Measurements from ENCODE around the gene IFITM2.

Gene IFITM2

GRCh38 chr11:312092-312816, 4.6 kb downstream of the IFITM2 start:
- no peak for TF ChIP-seq CTCF (IDR thresholded peaks at IDR 0.05; ENCODE audit: borderline replicate concordance, insufficient read depth, low read depth, low read length)
- H3K4me3 ChIP-seq (ENCODE audit: low read depth, low read length): no peak overlapping the region

GRCh38 chr11:313304-313786, 5.7 kb downstream of the IFITM2 start:
- H3K4me3 ChIP-seq (ENCODE audit: low read depth, low read length): peak overlapping the region; percentile 93
- TF ChIP-seq CTCF (IDR thresholded peaks at IDR 0.05; ENCODE audit: borderline replicate concordance, insufficient read depth, low read depth, low read length): no peak

GRCh38 chr11:313787-314553, 6.4 kb downstream of the IFITM2 start, which contains the start of gene IFITM1:
TSS of gene IFITM1 (plus strand) at chr11:314040. CDS start at chr11:314171, 131 bp downstream.
- TF ChIP-seq CTCF (IDR thresholded peaks at IDR 0.05; ENCODE audit: borderline replicate concordance, insufficient read depth, low read depth, low read length): 0 out of 2 replicates have a peak, but pooled peaks have one; percentile 4
- H3K4me3 ChIP-seq (ENCODE audit: low read depth, low read length): peak within 1 kb of the TSS; percentile 93

GRCh38 chr11:314554-314875, 6.9 kb downstream of the IFITM2 start:
- H3K4me3 ChIP-seq (ENCODE audit: low read depth, low read length): peak overlapping the region; percentile 93

- TF ChIP-seq CTCF (IDR thresholded peaks at IDR 0.05; ENCODE audit: borderline replicate concordance, insufficient read depth, low read depth, low read length): no peak
- H3K4me3 ChIP-seq (ENCODE audit: low read depth, low read length): peak overlapping the region; percentile 93
Measured at GRCh38 chr11:315051-315481, 7.5 kb downstream of the IFITM2 start.

GRCh38 chr11:315516-315994, 7.9 kb downstream of the IFITM2 start:
- H3K4me3 ChIP-seq (ENCODE audit: low read depth, low read length): peak overlapping the region; percentile 93
- no peak for TF ChIP-seq CTCF (IDR thresholded peaks at IDR 0.05; ENCODE audit: borderline replicate concordance, insufficient read depth, low read depth, low read length)

GRCh38 chr11:316031-316701, 8.6 kb downstream of the IFITM2 start:
- peak overlapping the region; percentile 93 for H3K4me3 ChIP-seq (ENCODE audit: low read depth, low read length)
- TF ChIP-seq CTCF (IDR thresholded peaks at IDR 0.05; ENCODE audit: borderline replicate concordance, insufficient read depth, low read depth, low read length): no peak
